Right lobe of liver (tissue), 6 donors: ENCODE data around the gene UNC5C. TPM values are rescaled to one million over a fixed set of nuclear protein-coding genes. Genes with fewer than 3 reads are reported as not detected.

Experiments used
- ATAC-seq, 4 donors: fragments of 200-7000 bp; cut with Tn5 transposase; one replicate each; pipeline ENCODE4 v1.9.1; 2020; ENCODE audit warnings: mild to moderate bottlenecking in 4 of 4, moderate library complexity in 4 of 4
- DNase-seq, 3 donors: peaks; one replicate each; pipeline ENCODE4 v3.0.0-alpha.2; 2020
- H3K27ac ChIP-seq, 3 donors: fragments of 200-600 bp; one replicate each; pipeline ENCODE4 v1.8.0; 2022
- H3K27me3 ChIP-seq, 2 donors: fragments of 200-600 bp; one replicate each; pipeline ENCODE4 v1.8.0; 2022
- H3K36me3 ChIP-seq, 4 donors: fragments of 200-600 bp; sonication (generic) in 1 of 4; one replicate each; pipeline versions ENCODE4 v1.5.1 to v1.8.0; 2017 to 2022; ENCODE audit warnings: control low read depth in 1 of 4
- H3K4me1 ChIP-seq, 4 donors: fragments of 200-600 bp; sonication (generic) in 1 of 4; one replicate each; pipeline versions ENCODE4 v1.5.1 to v1.8.0; 2017 to 2022; ENCODE audit warnings: control low read depth in 1 of 4
- H3K4me3 ChIP-seq, 3 donors: fragments of 200-600 bp; one replicate each; pipeline ENCODE4 v1.8.0; 2022
- H3K9me3 ChIP-seq, 4 donors: fragments of 200-600 bp; sonication (generic) in 1 of 4; one replicate each; pipeline versions ENCODE4 v1.5.1 to v1.8.0; 2017 to 2022; ENCODE audit warnings: control low read depth in 1 of 4
- POLR2A ChIP-seq: fragments of 450-650 bp; IDR thresholded peaks from one replicate; pipeline ENCODE4 v1.6.1; 2017; ENCODE audit warnings: antibody characterized with exemption, mild to moderate bottlenecking
- WGBS: methylation state at CpG from one replicate; pipeline ENCODE4 v1.1.6; 2018; ENCODE audit warnings: low coverage, low lambda C conversion rate; ENCODE audit not compliant: insufficient coverage; ENCODE audit errors: missing lambda C conversion rate; 5-methylcytosine and 5-hydroxymethylcytosine counted together
- intact Hi-C, 2 donors: fragments of 100-400 bp; cut with DNase I; formaldehyde crosslinking; loops; one replicate each; pipeline versions ENCODE4 v1.11.2 to v1.14.1; 2022
- total RNA-seq, 6 experiments: library from RNA; depleted of rRNA in 2 of 6; stranded (reverse); fragments of >200 nt in 2 of 6; fragmentation: NEBNext Ultra II Directional in 3 of 6; extraction: Animal tissue kit (Norgen Biotek cat#: 25700) in 3 of 6; gene quantifications; one replicate each; pipeline versions ENCODE4 v1.1.0 to v1.2.4, GENCODE V29; 2016 to 2023
- TF ChIP-seq, protein P1 (sequence below), 4 donors: fragments of 200-600 bp in 3 of 4; fragments of 450-650 bp in 1 of 4; IDR thresholded peaks; one replicate each; pipeline versions ENCODE4 v1.5.1 to v1.8.0; 2016 to 2022; ENCODE audit warnings: antibody characterized with exemption in 4 of 4, mild to moderate bottlenecking in 2 of 4
- donor health status: DM: no; HTN: yes; CAD: no.
- donor health status: DM: no; HTN: no; CAD: no.
- donor health status: DM: no; HTN: no; CAD: no.
- donor health status: DM: no; HTN: yes; CAD: no.
- donor health status: DM: no; HTN: yes; CAD: no.

Gene UNC5C
- total RNA-seq, 6 experiments from 2014 or later = 0.50 to 0.71 (median 0.63) TPM

- no peaks in the 10 kb centered on the region for H3K36me3 ChIP-seq
- DNase-seq (no peak), ATAC-seq (no peak)
- H3K9me3 ChIP-seq = no peaks in the 10 kb centered on the region
- H3K4me3 ChIP-seq = no peak overlapping the region
- intact Hi-C loops = no loop called here
- no peaks in the 10 kb centered on the region for H3K27me3 ChIP-seq
- no peaks in the 10 kb centered on the region for H3K4me1 ChIP-seq
- no peak overlapping the region for H3K27ac ChIP-seq
- TF ChIP-seq, protein P1, sequence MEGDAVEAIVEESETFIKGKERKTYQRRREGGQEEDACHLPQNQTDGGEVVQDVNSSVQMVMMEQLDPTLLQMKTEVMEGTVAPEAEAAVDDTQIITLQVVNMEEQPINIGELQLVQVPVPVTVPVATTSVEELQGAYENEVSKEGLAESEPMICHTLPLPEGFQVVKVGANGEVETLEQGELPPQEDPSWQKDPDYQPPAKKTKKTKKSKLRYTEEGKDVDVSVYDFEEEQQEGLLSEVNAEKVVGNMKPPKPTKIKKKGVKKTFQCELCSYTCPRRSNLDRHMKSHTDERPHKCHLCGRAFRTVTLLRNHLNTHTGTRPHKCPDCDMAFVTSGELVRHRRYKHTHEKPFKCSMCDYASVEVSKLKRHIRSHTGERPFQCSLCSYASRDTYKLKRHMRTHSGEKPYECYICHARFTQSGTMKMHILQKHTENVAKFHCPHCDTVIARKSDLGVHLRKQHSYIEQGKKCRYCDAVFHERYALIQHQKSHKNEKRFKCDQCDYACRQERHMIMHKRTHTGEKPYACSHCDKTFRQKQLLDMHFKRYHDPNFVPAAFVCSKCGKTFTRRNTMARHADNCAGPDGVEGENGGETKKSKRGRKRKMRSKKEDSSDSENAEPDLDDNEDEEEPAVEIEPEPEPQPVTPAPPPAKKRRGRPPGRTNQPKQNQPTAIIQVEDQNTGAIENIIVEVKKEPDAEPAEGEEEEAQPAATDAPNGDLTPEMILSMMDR (IDR thresholded peaks at IDR 0.05) = no peak
- no peak for TF ChIP-seq POLR2A
- 86% methylated on average over 1 of the region's 1 CpG for WGBS
Measured at GRCh38 chr4:95387719-95388118, 161.1 kb downstream of the UNC5C start.

DNA sequence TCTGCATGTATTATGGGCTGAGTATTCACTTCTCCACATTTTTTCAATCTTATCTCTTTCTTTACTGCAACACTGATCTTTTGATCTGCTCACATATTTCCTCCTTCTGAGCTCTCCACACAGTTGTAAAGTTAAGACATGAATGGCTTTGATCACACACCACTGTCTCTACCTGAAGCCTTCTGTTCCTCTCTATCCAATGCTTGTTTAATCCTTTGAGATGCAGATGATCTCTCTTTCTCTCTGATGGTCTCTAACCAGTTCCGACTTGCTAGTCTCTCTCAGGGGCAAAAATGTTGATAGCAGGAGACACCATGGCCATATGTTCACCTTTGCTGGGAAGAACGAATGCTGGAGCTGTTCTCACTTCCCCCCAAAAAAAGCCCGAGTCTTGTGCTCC lies 162.4 kb downstream of the UNC5C start:
- no peak for DNase-seq
- no peaks in the 10 kb centered on the region for H3K27me3 ChIP-seq
- 28% methylated on average over 3 of the region's 3 CpGs for WGBS

DNA sequence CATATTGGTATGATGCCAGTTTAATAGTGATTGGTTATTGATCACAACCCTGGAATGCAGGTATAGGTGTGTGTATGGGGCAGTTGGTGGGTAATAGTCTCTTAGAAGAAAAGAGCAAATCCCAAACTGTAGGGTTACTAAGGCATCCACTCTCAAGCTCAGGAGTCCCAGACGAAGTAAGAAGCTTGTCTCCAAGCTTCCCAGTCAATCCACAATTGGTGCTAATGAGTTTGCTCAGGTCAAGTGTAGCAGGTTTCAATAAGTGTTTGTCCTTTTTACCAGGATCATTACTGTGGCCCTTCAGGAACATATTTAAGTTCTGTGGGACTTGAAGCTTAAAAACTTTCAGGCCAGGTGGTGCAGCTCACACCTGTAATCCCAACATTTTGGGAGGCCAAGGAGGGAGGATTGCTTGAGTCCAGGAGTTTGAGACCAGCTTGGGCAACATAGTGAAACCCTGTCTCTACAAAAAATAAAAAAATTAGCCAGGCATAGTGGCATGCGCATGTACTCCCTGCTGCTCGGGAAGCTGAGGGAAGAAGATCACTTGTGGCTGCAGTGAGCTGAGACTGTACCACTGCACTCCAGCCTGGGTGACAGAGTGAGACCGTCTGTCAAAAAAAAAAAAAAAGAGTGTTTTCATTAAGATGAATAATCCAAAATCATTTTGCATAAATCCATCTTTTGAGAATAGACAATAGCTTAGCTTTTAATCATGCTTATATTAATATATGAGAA lies 166.8 kb downstream of the UNC5C start:
- H3K9me3 ChIP-seq = no peaks in the 10 kb centered on the region
- H3K36me3 ChIP-seq = no peaks in the 10 kb centered on the region
- no peak overlapping the region for H3K4me3 ChIP-seq
- H3K27ac ChIP-seq = no peak overlapping the region
- H3K4me1 ChIP-seq = no peaks in the 10 kb centered on the region
- intact Hi-C loops = no loop called here
- DNase-seq (no peak), ATAC-seq (no peak)
- 57% methylated on average over 4 of the region's 4 CpGs for WGBS
- H3K27me3 ChIP-seq = no peaks in the 10 kb centered on the region
- TF ChIP-seq, protein P1 (IDR thresholded peaks at IDR 0.05) = no peak
- TF ChIP-seq POLR2A = no peak

More for the DNA sequence above, 162.4 kb downstream of the UNC5C start:
- Histone ChIP-seq H3K4me1 (no peaks in the 10 kb centered on the region), H3K9me3 (no peaks in the 10 kb centered on the region), H3K36me3 (no peaks in the 10 kb centered on the region), H3K4me3 (no peak overlapping the region), H3K27ac (no peak overlapping the region)
- TF ChIP-seq POLR2A = no peak
- TF ChIP-seq, protein P1 (IDR thresholded peaks at IDR 0.05) = no peak
- ATAC-seq = no peak
- intact Hi-C loops = no loop called here

- no peak overlapping the region for H3K4me3 ChIP-seq
- DNase-seq = no peak
- H3K4me1 ChIP-seq = no peaks in the 10 kb centered on the region
- H3K9me3 ChIP-seq = no peaks in the 10 kb centered on the region
- no peaks in the 10 kb centered on the region for H3K27me3 ChIP-seq
- intact Hi-C loops = no loop called here
- no peaks in the 10 kb centered on the region for H3K36me3 ChIP-seq
- WGBS = 85% methylated on average over 13 of the region's 13 CpGs
- H3K27ac ChIP-seq = no peak overlapping the region
- ATAC-seq = no peak
- TF ChIP-seq POLR2A = no peak
- TF ChIP-seq, protein P1 (IDR thresholded peaks at IDR 0.05) = no peak
Measured at GRCh38 chr4:95379633-95380032, 169.1 kb downstream of the UNC5C start.
